ENCODE data around the gene TMEM131L.

DNA sequence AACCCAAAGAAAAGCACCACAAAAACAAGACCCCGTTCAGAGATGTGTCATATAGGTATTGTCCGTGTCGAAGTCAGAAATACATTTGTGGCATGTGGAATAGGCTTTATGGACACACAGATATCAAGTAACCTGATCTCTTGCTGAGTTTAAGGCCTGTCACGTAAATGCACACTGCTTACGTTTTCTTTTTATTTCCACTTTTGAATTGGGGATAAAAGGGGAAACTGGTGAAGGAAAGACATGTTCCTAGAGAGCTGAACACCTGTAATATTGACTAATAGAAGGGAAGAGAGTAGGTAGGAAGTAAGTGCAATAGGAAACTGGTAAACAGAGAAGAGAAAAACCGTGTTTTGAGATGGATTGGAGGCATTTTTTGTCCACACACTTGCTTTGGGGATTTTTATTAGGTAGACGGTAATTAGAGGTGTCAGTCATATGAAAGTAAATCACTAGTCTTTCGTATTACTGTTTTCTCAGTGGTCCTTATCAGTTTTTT, 24.9 kb downstream of the TMEM131L start:
- TF ChIP-seq POLR2A (IDR thresholded peaks at IDR 0.05; ENCODE audit: low read depth, low read length) (no peak), POLR2AphosphoS5 (IDR thresholded peaks at IDR 0.05; ENCODE audit: low read depth, low read length) (no peak)

Measured in GM12892 (cell line).